Smooth muscle cell (in vitro differentiated cells): ENCODE results near the gene KLHL24. TPM values are rescaled to one million over a fixed set of nuclear protein-coding genes. Genes with fewer than 3 reads are reported as not detected.

ENCODE experiments used
- DNase-seq: peaks from one replicate; lab custom pipeline; 2025; ENCODE audit not compliant: unreplicated experiment; lab: John Stamatoyannopoulos, UW
- H2AFZ ChIP-seq: fragments of 200-600 bp; sonication (generic); 2 replicates; pipeline ENCODE4 v1.6.0; 2016; ENCODE audit warnings: antibody characterized with exemption, low read depth, mild to moderate bottlenecking
- H3F3A ChIP-seq: fragments of 200-600 bp; sonication (generic); 2 replicates; pipeline ENCODE4 v1.6.0; 2017; ENCODE audit warnings: antibody characterized with exemption, low read depth
- H3K27ac ChIP-seq: fragments of 200-600 bp; sonication (generic); 2 replicates; pipeline ENCODE4 v1.5.1; 2016; ENCODE audit warnings: low read depth, mild to moderate bottlenecking
- H3K27me3 ChIP-seq: fragments of 200-600 bp; sonication (generic); 2 replicates; pipeline ENCODE4 v1.6.1; 2016; ENCODE audit warnings: low read depth, mild to moderate bottlenecking
- H3K36me3 ChIP-seq: fragments of 200-600 bp; sonication (generic); 2 replicates; pipeline ENCODE4 v1.5.1; 2016; ENCODE audit warnings: low read depth
- H3K4me1 ChIP-seq: fragments of 200-600 bp; sonication (generic); 2 replicates; pipeline ENCODE4 v1.5.1; 2016; ENCODE audit warnings: low read depth
- H3K4me2 ChIP-seq: fragments of 200-600 bp; sonication (generic); 2 replicates; pipeline ENCODE4 v1.6.0; 2016; ENCODE audit warnings: mild to moderate bottlenecking
- H3K4me3 ChIP-seq: fragments of 200-600 bp; sonication (generic); 2 replicates; pipeline ENCODE4 v1.5.1; 2016; ENCODE audit warnings: mild to moderate bottlenecking
- H3K79me2 ChIP-seq: fragments of 200-600 bp; sonication (generic); 2 replicates; pipeline ENCODE4 v1.6.0; 2016; ENCODE audit warnings: low read depth, mild to moderate bottlenecking
- H3K9ac ChIP-seq: fragments of 200-600 bp; sonication (generic); 2 replicates; pipeline ENCODE4 v1.6.0; 2016; ENCODE audit warnings: low read depth
- H3K9me3 ChIP-seq: fragments of 200-600 bp; sonication (generic); replicated peaks from 2 replicates; pipeline ENCODE4 v1.5.1; 2016; ENCODE audit warnings: low read depth
- H4K20me1 ChIP-seq: fragments of 200-600 bp; sonication (generic); 2 replicates; pipeline ENCODE4 v1.6.0; 2016; ENCODE audit warnings: low read depth
- WGBS: methylation state at CpG from one replicate; pipeline ENCODE4 v1.1.7; 2016; ENCODE audit warnings: low lambda C conversion rate; 5-methylcytosine and 5-hydroxymethylcytosine counted together
- polyA plus RNA-seq: library from polyadenylated mRNA; unstranded; fragments of >200 nt; fragmentation: Nextera tagmentation; extraction: Ambion mirVana; gene quantifications from 2 replicates; pipeline ENCODE4 v1.2.1, GENCODE V29; 2016
- total RNA-seq: library from RNA; depleted of rRNA; stranded (reverse); fragments of >200 nt; gene quantifications from 2 replicates; pipeline ENCODE4 v1.2.3, GENCODE V29; 2014
- TF ChIP-seq, protein P1 (sequence below): fragments of 200-600 bp; sonication (generic); IDR thresholded peaks from 2 replicates; pipeline ENCODE4 v1.5.1; 2017; ENCODE audit warnings: borderline replicate concordance, mild to moderate bottlenecking, antibody characterized with exemption; ENCODE audit not compliant: insufficient read depth, poor library complexity, severe bottlenecking

KLHL24 gene
- total and polyA plus RNA-seq, 2 experiments from 2014 or later: 11.0 to 71.5 TPM

DNA sequence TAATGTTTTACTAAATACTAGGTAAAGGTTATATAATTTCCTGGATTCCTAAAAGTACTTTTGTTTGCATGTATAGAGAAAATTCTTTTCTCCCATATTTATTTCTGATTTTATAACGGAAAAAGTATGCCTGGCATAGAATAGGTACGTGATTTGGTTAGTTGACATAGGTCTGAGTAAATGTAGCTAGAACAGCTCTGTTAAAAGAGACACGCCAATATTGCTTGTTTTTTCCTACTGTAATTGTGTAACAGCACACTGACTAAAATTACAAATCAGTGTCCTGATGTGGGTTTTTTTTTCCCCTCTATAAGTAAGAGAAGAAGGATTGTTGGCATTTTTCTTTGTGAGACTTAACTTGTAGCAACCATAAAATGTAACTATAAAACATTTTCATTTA lies 26.7 kb downstream of the KLHL24 start:
- TF ChIP-seq, protein P1, sequence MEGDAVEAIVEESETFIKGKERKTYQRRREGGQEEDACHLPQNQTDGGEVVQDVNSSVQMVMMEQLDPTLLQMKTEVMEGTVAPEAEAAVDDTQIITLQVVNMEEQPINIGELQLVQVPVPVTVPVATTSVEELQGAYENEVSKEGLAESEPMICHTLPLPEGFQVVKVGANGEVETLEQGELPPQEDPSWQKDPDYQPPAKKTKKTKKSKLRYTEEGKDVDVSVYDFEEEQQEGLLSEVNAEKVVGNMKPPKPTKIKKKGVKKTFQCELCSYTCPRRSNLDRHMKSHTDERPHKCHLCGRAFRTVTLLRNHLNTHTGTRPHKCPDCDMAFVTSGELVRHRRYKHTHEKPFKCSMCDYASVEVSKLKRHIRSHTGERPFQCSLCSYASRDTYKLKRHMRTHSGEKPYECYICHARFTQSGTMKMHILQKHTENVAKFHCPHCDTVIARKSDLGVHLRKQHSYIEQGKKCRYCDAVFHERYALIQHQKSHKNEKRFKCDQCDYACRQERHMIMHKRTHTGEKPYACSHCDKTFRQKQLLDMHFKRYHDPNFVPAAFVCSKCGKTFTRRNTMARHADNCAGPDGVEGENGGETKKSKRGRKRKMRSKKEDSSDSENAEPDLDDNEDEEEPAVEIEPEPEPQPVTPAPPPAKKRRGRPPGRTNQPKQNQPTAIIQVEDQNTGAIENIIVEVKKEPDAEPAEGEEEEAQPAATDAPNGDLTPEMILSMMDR: no peak
- no peaks in the 10 kb centered on the region for H3F3A ChIP-seq
- 79% methylated on average over 3 of the region's 3 CpGs for WGBS
- no peaks in the 10 kb centered on the region for H3K27me3 ChIP-seq
- no peaks in the 10 kb centered on the region for H3K4me1 ChIP-seq
- H2AFZ ChIP-seq: no peak overlapping the region
- H3K4me3 ChIP-seq: no peak overlapping the region
- peaks cover 17% of the 10 kb centered on the region for H3K36me3 ChIP-seq
- DNase-seq: no peak
- H4K20me1 ChIP-seq: peaks cover 25% of the 10 kb centered on the region
- no peak overlapping the region for H3K4me2 ChIP-seq
- no peaks in the 10 kb centered on the region for H3K79me2 ChIP-seq
- H3K9me3 ChIP-seq: no peaks in the 10 kb centered on the region
- H3K27ac ChIP-seq: no peak overlapping the region
- H3K9ac ChIP-seq: no peak overlapping the region

DNA sequence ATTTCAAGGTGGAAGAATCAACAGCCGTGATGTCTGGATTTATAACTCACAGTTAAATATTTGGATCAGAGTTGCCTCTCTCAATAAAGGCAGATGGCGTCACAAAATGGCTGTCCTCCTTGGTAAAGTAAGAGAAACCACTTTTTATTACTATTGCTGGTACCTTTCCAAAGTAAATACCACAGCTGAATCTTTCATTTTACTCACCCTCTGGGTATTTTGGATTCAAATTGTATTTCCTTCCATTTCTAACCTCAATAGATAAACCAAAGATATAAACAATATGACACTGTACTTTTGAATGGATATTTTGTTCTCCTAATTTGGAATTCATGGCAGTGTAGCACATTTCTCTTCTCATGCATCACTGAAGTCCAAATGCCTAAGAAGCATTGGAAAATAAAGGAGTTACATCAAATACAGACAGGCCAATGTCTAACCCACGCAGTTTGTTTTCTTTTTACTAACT lies 29.5 kb downstream of the KLHL24 start:
- H3K4me1 ChIP-seq: no peaks in the 10 kb centered on the region
- H3K27ac ChIP-seq: no peak overlapping the region
- TF ChIP-seq, protein P1: no peak
- H3K9ac ChIP-seq: no peak overlapping the region
- no peak for DNase-seq
- no peaks in the 10 kb centered on the region for H3K9me3 ChIP-seq
- H3K4me2 ChIP-seq: no peak overlapping the region
- peaks cover 19% of the 10 kb centered on the region for H4K20me1 ChIP-seq
- WGBS: 95% methylated on average over 3 of the region's 3 CpGs
- H2AFZ ChIP-seq: no peak overlapping the region
- H3F3A ChIP-seq: no peaks in the 10 kb centered on the region
- H3K79me2 ChIP-seq: no peaks in the 10 kb centered on the region
- H3K4me3 ChIP-seq: no peak overlapping the region
- H3K36me3 ChIP-seq: peaks cover 10% of the 10 kb centered on the region
- no peaks in the 10 kb centered on the region for H3K27me3 ChIP-seq

DNA sequence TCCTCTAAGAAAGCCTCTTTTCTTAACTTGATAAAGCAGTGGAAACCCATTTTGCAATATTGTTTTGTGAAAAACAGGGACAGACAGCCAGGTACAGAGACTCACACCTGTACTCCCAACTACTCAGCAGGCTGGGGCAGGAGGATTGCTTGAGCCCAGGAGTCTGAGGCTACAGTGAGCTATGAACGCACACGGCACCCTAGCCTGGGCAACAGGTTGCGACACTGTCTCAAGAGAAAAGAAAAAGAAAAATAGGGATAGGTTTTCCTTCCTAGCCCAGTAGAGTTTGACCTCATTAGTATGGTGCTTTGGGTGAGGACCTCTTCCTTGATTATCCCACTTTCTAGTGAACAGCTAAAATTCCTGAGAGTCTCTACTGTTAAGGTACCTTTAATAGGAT lies 44.6 kb downstream of the KLHL24 start:
- Histone ChIP-seq H3K9me3 (no peaks in the 10 kb centered on the region), H3K4me1 (no peaks in the 10 kb centered on the region), H3F3A (no peaks in the 10 kb centered on the region), H3K36me3 (no peaks in the 10 kb centered on the region), H3K27me3 (no peaks in the 10 kb centered on the region), H2AFZ (no peak overlapping the region), H3K4me2 (no peak overlapping the region), H3K27ac (no peak overlapping the region), H3K79me2 (no peaks in the 10 kb centered on the region), H3K9ac (no peak overlapping the region), H4K20me1 (no peaks in the 10 kb centered on the region), H3K4me3 (no peak overlapping the region)
- TF ChIP-seq, protein P1: no peak
- 98% methylated on average over 3 of the region's 3 CpGs for WGBS
- DNase-seq: no peak

GRCh38 chr3:183687705-183688104 lies 52.3 kb downstream of the KLHL24 start:
- no peak for DNase-seq
- Histone ChIP-seq H2AFZ (no peak overlapping the region), H3K4me2 (no peak overlapping the region), H3K4me3 (no peak overlapping the region), H3F3A (no peaks in the 10 kb centered on the region), H3K79me2 (no peaks in the 10 kb centered on the region), H3K9ac (no peak overlapping the region), H3K36me3 (no peaks in the 10 kb centered on the region), H4K20me1 (no peaks in the 10 kb centered on the region), H3K9me3 (no peaks in the 10 kb centered on the region), H3K27ac (no peak overlapping the region), H3K27me3 (no peaks in the 10 kb centered on the region), H3K4me1 (no peaks in the 10 kb centered on the region)
- WGBS: 92% methylated on average over 6 of the region's 6 CpGs
- TF ChIP-seq, protein P1: no peak
